Esophagus (tissue), 2 donors: ENCODE data around the gene RB1. TPM values are rescaled to one million over a fixed set of nuclear protein-coding genes. Genes with fewer than 3 reads are reported as not detected.
"Not testable (repeated sequence)": the region's sequence is repeated elsewhere in the genome, so short reads cannot be mapped to it uniquely, and the experiment has no call there.

Experiments used
- H3K27ac ChIP-seq, 2 donors: one replicate each; pipeline ENCODE4 v1.5.1; 2013; ENCODE audit warnings: low read depth in 2 of 2, mild to moderate bottlenecking in 2 of 2, inconsistent platforms in 1 of 2, low read length in 1 of 2, moderate library complexity in 1 of 2
- H3K27me3 ChIP-seq, 2 donors: one replicate each; pipeline ENCODE4 v1.6.1; 2013; ENCODE audit warnings: low read length in 2 of 2, control low read depth in 1 of 2, mild to moderate bottlenecking in 1 of 2; ENCODE audit not compliant: insufficient read depth in 2 of 2, control insufficient read depth in 1 of 2
- H3K36me3 ChIP-seq, 2 donors: one replicate each; pipeline ENCODE4 v1.6.1; 2013; ENCODE audit warnings: low read length in 1 of 2; ENCODE audit not compliant: control insufficient read depth in 2 of 2, insufficient read depth in 2 of 2
- H3K4me1 ChIP-seq, 2 donors: one replicate each; pipeline ENCODE4 v1.6.1; 2013; ENCODE audit warnings: low read length in 1 of 2; ENCODE audit not compliant: control insufficient read depth in 2 of 2, insufficient read depth in 2 of 2
- H3K4me3 ChIP-seq, 2 donors: one replicate each; pipeline ENCODE4 v1.5.1; 2013; ENCODE audit warnings: low read length in 2 of 2, mild to moderate bottlenecking in 2 of 2, low read depth in 1 of 2, moderate library complexity in 1 of 2
- H3K9me3 ChIP-seq, 2 donors: one replicate each; pipeline ENCODE4 v1.6.1; 2013; ENCODE audit warnings: mild to moderate bottlenecking in 2 of 2, low read depth in 1 of 2, low read length in 1 of 2, moderate library complexity in 1 of 2; ENCODE audit not compliant: control insufficient read depth in 2 of 2, insufficient read depth in 1 of 2
- WGBS, 2 donors: extraction: QIAGEN DNeasy Blood & Tissue Kit; methylation state at CpG; one replicate each; pipeline ENCODE4 v1.1.7; 2013; 5-methylcytosine and 5-hydroxymethylcytosine counted together
- polyA plus RNA-seq, 2 donors: library from polyadenylated mRNA; stranded (reverse); fragments of 200-250 nt; gene quantifications; one replicate each; pipeline ENCODE4 v1.2.3, GENCODE V29; 2013
- donor health status: healthy with polysubstance abuse.
- donor health status: Bipolar disorder and iron deficiency.

Gene RB1
- polyA plus RNA-seq, 2 donors, result 15.5 to 17.4 TPM

GRCh38 chr13:48410199-48410598 lies 106.6 kb downstream of the RB1 start:
- Histone ChIP-seq H3K9me3 (no peaks in the 10 kb centered on the region), H3K36me3 (no peaks in the 10 kb centered on the region), H3K27ac (no peak overlapping the region), H3K4me3 (peak overlapping the region in 1 of 2 donors; percentile 61), H3K27me3 (no peaks in the 10 kb centered on the region), H3K4me1 (no peaks in the 10 kb centered on the region)
- 36 to 41% methylated on average over 5 of the region's 5 CpGs for WGBS, 2 donors

DNA sequence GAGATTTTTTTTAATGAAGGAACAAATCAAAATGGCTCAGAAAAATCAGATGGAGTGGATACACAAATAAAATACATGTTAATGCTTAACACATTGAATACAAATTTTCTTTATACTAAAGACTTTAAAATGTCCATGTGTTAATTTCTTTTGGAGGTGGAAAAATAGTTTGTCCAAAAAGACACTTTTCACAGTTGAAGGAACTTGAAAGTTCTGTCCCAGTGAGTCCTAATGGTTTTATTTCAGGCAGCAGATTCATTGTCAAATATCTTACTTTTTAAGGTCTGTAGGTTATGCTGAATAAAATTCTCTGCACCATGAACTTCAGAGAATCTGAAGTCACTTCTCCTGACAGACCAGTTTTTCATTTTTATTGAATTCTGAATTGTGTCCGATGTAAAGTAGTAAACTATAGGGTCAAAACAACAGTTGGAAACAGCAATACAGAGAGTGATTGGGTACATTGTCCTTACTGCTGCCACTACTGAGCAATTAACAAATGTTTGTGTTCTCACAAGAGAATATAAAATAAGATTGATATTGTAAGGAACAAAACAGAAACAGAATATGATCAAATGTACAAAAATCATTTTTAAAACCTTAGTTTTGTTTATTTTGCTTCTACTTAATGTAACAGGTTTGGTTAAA lies 107.7 kb downstream of the RB1 start:
- WGBS, 2 donors, result 10 to 15% methylated on average over 1 of the region's 1 CpG
- H3K27ac ChIP-seq, result peak overlapping the region in 1 of 2 donors; percentile 63
- no peaks in the 10 kb centered on the region for H3K27me3 ChIP-seq
- peaks cover 0 to 3% of the 10 kb centered on the region in 2 donors for H3K36me3 ChIP-seq
- no peaks in the 10 kb centered on the region for H3K4me1 ChIP-seq
- peak overlapping the region in 1 of 2 donors; percentile 97 for H3K4me3 ChIP-seq
- no peaks in the 10 kb centered on the region for H3K9me3 ChIP-seq

GRCh38 chr13:48411841-48412531 lies 108.4 kb downstream of the RB1 start:
- peaks cover 0 to 3% of the 10 kb centered on the region in 2 donors for H3K36me3 ChIP-seq
- no peaks in the 10 kb centered on the region for H3K4me1 ChIP-seq
- H3K27ac ChIP-seq, result peak overlapping the region; percentile 86 to 92
- no peaks in the 10 kb centered on the region for H3K9me3 ChIP-seq
- H3K4me3 ChIP-seq, result peak overlapping the region; percentile 68 to 97
- H3K27me3 ChIP-seq, result no peaks in the 10 kb centered on the region
- WGBS, 2 donors, result 12 to 14% methylated on average over 13 of the region's 13 CpGs

DNA sequence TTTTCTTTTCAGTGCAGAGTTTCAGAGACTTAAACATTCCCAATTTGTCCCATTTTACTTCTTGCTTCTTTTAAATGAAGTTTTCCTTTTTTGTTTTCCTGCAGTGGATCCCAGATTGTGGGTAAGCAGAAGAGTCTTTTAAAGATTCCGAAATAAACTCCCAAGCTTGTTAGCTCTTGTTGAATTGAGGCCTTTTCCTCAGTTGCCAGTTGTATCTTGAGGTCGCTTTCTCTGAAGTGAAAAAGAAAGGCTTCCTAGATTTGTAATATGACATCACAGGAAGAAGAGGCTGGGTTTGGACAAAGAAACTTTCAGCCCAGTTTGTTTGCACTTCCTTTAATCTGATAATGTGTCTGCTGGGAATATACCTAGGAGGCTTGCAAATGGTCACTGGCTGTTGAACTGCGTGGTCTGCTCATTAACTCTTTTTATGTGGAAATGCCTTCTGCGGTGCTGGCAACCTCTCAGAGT lies 109.4 kb downstream of the RB1 start, which contains the start of gene LPAR6:
LPAR6 (minus strand) TSS at position 233 of the 471 bp plus-strand sequence. CDS start 690 bp downstream, outside the sequence.
- H3K4me3 ChIP-seq, result peak within 1 kb of the TSS; percentile 68 to 97
- H3K4me1 ChIP-seq, result no peaks in the 10 kb centered on the region
- no peaks in the 10 kb centered on the region for H3K9me3 ChIP-seq
- H3K27ac ChIP-seq, result peak within 1 kb of the TSS; percentile 89 to 92
- H3K36me3 ChIP-seq, result peaks cover 0 to 3% of the 10 kb centered on the region in 2 donors
- WGBS, 2 donors, result 11 to 17% methylated on average over 4 of the region's 4 CpGs
- H3K27me3 ChIP-seq, result no peaks in the 10 kb centered on the region

- Histone ChIP-seq H3K27me3 (no peaks in the 10 kb centered on the region), H3K4me3 (no peak overlapping the region), H3K9me3 (no peaks in the 10 kb centered on the region), H3K27ac (no peak overlapping the region), H3K4me1 (no peaks in the 10 kb centered on the region), H3K36me3 (peaks cover 0 to 3% of the 10 kb centered on the region in 2 donors)
These were observed 111.0 kb downstream of the RB1 start for GRCh38 chr13:48414501-48414900.

DNA sequence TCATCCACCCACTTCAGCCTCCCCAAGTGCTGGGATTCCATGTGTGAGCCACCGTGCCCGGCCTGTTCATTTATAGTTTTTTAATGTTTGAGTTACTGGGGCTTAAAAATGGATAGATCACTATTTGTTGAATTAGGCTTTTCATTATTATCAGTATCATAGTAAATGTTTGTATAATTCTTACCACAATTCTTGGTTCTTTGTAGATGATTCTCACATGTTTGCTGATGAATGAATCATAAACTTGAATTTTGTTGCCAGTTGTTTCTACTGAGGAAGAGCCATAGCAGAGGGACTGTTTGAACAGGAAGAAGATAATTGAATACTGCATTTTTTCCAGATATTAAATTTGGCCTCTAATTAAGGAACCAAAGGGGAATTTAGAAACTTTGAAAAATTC lies 112.0 kb downstream of the RB1 start:
- Histone ChIP-seq H3K27me3 (no peaks in the 10 kb centered on the region), H3K9me3 (no peaks in the 10 kb centered on the region), H3K36me3 (peaks cover 0 to 3% of the 10 kb centered on the region in 2 donors), H3K27ac (no peak overlapping the region), H3K4me3 (no peak overlapping the region), H3K4me1 (no peaks in the 10 kb centered on the region)
- WGBS, 2 donors, result 41 to 65% methylated on average over 2 of the region's 2 CpGs

- not testable (repeated sequence) for H3K4me3 ChIP-seq, H3K27ac ChIP-seq, H3K4me1 ChIP-seq, H3K9me3 ChIP-seq, H3K36me3 ChIP-seq, H3K27me3 ChIP-seq
- WGBS, 2 donors, result 98 to 99% methylated on average over 5 of the region's 5 CpGs
These were observed 118.5 kb downstream of the RB1 start for GRCh38 chr13:48422003-48422402.

DNA sequence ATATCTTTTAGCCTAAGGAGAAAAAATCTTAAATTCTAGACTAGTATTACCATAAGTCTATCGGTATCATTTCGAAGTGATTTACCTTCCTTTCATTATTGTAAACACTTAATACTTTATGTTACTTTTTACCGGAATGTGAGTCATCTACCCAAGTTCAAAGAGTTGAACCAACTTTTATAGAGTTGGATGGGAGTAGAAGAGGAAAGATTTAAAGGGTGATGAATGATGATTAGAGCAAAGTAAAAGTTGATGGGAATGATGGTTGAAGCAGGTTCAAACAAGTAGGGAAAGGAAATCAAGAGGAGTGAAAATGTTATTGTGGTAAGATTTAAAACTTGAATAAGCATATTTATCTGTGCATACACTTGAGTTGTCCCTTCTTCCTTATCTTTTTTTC lies 120.7 kb downstream of the RB1 start:
- 50 to 73% methylated on average over 3 of the region's 3 CpGs for WGBS, 2 donors
- Histone ChIP-seq H3K36me3 (no peaks in the 10 kb centered on the region), H3K4me3 (no peak overlapping the region), H3K9me3 (no peaks in the 10 kb centered on the region), H3K27me3 (no peaks in the 10 kb centered on the region), H3K27ac (no peak overlapping the region), H3K4me1 (no peaks in the 10 kb centered on the region)

DNA sequence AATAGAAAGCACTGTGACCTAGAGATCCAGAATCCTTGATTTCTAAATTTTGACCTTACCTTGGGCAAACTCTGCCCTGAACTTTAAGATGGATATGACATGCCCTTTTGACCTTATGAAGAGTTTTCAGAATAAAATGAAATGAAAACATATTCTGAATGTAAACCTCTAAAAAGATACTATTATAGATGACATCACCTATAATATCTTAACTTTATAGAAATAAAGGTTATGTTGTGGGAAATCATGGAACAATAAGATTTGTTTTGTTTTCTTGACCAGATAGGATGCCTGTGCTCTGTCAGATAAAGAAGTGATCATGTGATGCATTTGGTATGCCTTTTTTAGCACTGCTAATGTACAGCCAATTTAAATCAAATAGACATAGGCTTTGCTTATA lies 122.5 kb downstream of the RB1 start:
- Histone ChIP-seq H3K27me3 (no peaks in the 10 kb centered on the region), H3K9me3 (no peaks in the 10 kb centered on the region), H3K4me1 (no peaks in the 10 kb centered on the region), H3K36me3 (no peaks in the 10 kb centered on the region), H3K27ac (no peak overlapping the region), H3K4me3 (no peak overlapping the region)
